ENCODE results near the gene ADISSP.

Gene ADISSP

GRCh38 chr20:3711484-3711941, 56.0 kb downstream of the ADISSP start:
- DNase-seq: no peak

GRCh38 chr20:3710703-3711483, 56.7 kb downstream of the ADISSP start:
- peak; percentile 84 for DNase-seq

- no peak for DNase-seq
These were observed 57.5 kb downstream of the ADISSP start for GRCh38 chr20:3710011-3710466.

- no peak for DNase-seq
These were observed 60.0 kb downstream of the ADISSP start for GRCh38 chr20:3707508-3707899.

- DNase-seq: no peak
These were observed 60.6 kb downstream of the ADISSP start for GRCh38 chr20:3706774-3707507.

GRCh38 chr20:3705970-3706739, 61.4 kb downstream of the ADISSP start:
- DNase-seq: no peak

GRCh38 chr20:3705491-3705969, 62.0 kb downstream of the ADISSP start:
- no peak for DNase-seq

- DNase-seq: no peak
These were observed 63.5 kb downstream of the ADISSP start for GRCh38 chr20:3704087-3704486.

Measured in left hindlimb (tissue), 1 donor.